WTC11 (cell line): ENCODE measurements around the gene EXOC4. TPM values are rescaled to one million over a fixed set of nuclear protein-coding genes. Genes with fewer than 3 reads are reported as not detected.

Experiments
- ATAC-seq: fragments of 200-7000 bp; cut with Tn5 transposase; 2 replicates; pipeline ENCODE4 v1.10.0; 2021; ENCODE audit warnings: mild to moderate bottlenecking, moderate library complexity
- CTCF ChIA-PET: fragments of 300-600 bp; sonication (Branson Sonifier 250); formaldehyde crosslinking; loops from one replicate; lab custom pipeline; 2021; ENCODE audit warnings: antibody characterized with exemption; lab: Charles Lee
- POLR2A ChIA-PET: fragments of 350-600 bp; sonication (Branson Sonifier 250); formaldehyde crosslinking; loops from one replicate; lab custom pipeline; 2021; ENCODE audit warnings: antibody characterized with exemption; lab: Charles Lee
- DNase-seq: peaks from one replicate; pipeline ENCODE4 v3.0.0; 2021; ENCODE audit warnings: low spot score
- H3K27ac Mint-ChIP-seq: 2 replicates; pipeline ENCODE4 v1.8.0; 2021; ENCODE audit warnings: mixed read lengths
- H3K27me3 Mint-ChIP-seq: 2 replicates; pipeline ENCODE4 v1.8.0; 2021; ENCODE audit warnings: low read depth, mild to moderate bottlenecking, moderate library complexity, mixed read lengths
- H3K36me3 Mint-ChIP-seq: 2 replicates; pipeline ENCODE4 v1.8.0; 2021; ENCODE audit warnings: mixed read lengths
- H3K4me1 Mint-ChIP-seq: 2 replicates; pipeline ENCODE4 v1.8.0; 2022; ENCODE audit warnings: mixed read lengths
- H3K4me3 Mint-ChIP-seq: 2 replicates; pipeline ENCODE4 v1.8.0; 2021; ENCODE audit warnings: mild to moderate bottlenecking, moderate library complexity, mixed read lengths
- H3K9me3 Mint-ChIP-seq: 2 replicates; pipeline ENCODE4 v1.8.0; 2021; ENCODE audit warnings: mixed read lengths
- CTCF ChIP-seq: fragments of 200-600 bp; IDR thresholded peaks from 2 replicates; pipeline ENCODE4 v1.8.0; 2022; ENCODE audit warnings: antibody characterized with exemption
- ELF4 ChIP-seq: sonication (generic); formaldehyde crosslinking; IDR thresholded peaks from 2 replicates; pipeline ENCODE4 v1.8.1; 2022; ENCODE audit warnings: low read depth, mild to moderate bottlenecking, moderate library complexity, missing genetic modification reagents
- FOXP1 ChIP-seq: sonication (generic); formaldehyde crosslinking; IDR thresholded peaks from 2 replicates; pipeline ENCODE4 v1.8.0; 2022; ENCODE audit warnings: missing genetic modification reagents, mild to moderate bottlenecking, moderate library complexity, borderline replicate concordance
- FOXP4 ChIP-seq: sonication (generic); formaldehyde crosslinking; IDR thresholded peaks from 2 replicates; pipeline ENCODE4 v1.8.0; 2022; ENCODE audit warnings: mild to moderate bottlenecking, missing genetic modification reagents
- IRF1 ChIP-seq: sonication (generic); formaldehyde crosslinking; IDR thresholded peaks from 2 replicates; pipeline ENCODE4 v1.8.0; 2023; ENCODE audit warnings: missing genetic modification reagents
- IRF2 ChIP-seq: sonication (generic); formaldehyde crosslinking; IDR thresholded peaks from 2 replicates; pipeline ENCODE4 v1.8.0; 2022; ENCODE audit warnings: low read depth, missing genetic modification reagents, borderline replicate concordance
- KAT7 ChIP-seq: sonication (generic); formaldehyde crosslinking; IDR thresholded peaks from 2 replicates; pipeline ENCODE4 v1.8.1; 2023; ENCODE audit warnings: missing genetic modification reagents, mild to moderate bottlenecking, borderline replicate concordance
- MYBL2 ChIP-seq: sonication (generic); formaldehyde crosslinking; IDR thresholded peaks from 2 replicates; pipeline ENCODE4 v1.8.1; 2023; ENCODE audit warnings: mild to moderate bottlenecking, moderate library complexity, missing genetic modification reagents
- NR2C2 ChIP-seq: sonication (generic); formaldehyde crosslinking; IDR thresholded peaks from 2 replicates; pipeline ENCODE4 v1.8.0; 2022; ENCODE audit warnings: mild to moderate bottlenecking, missing genetic modification reagents
- RORB ChIP-seq: fragments of 250-450 bp; sonication (Bioruptor Pico); IDR thresholded peaks from 2 replicates; pipeline ENCODE4 v1.9.0; 2021; ENCODE audit warnings: mild to moderate bottlenecking
- SOX15 ChIP-seq: fragments of 250-450 bp; sonication (Bioruptor Pico); IDR thresholded peaks from 2 replicates; pipeline ENCODE4 v1.9.0; 2021; ENCODE audit warnings: mild to moderate bottlenecking
- SP1 ChIP-seq: sonication (generic); formaldehyde crosslinking; conservative IDR thresholded peaks from 2 replicates; pipeline ENCODE4 v1.8.1; 2022; ENCODE audit warnings: missing genetic modification reagents
- TEAD1 ChIP-seq: sonication (generic); formaldehyde crosslinking; IDR thresholded peaks from 2 replicates; pipeline ENCODE4 v1.8.0; 2022; ENCODE audit warnings: mild to moderate bottlenecking, missing genetic modification reagents
- ZNF416 ChIP-seq: fragments of 250-450 bp; sonication (Bioruptor Pico); IDR thresholded peaks from 2 replicates; pipeline ENCODE4 v1.9.0; 2021; ENCODE audit warnings: mild to moderate bottlenecking, inconsistent platforms
- ZNF423 ChIP-seq: fragments of 250-450 bp; sonication (Bioruptor Pico); IDR thresholded peaks from 2 replicates; pipeline ENCODE4 v2.1.2; 2022; ENCODE audit warnings: mild to moderate bottlenecking, moderate library complexity
- ZNF671 ChIP-seq: fragments of 250-450 bp; sonication (Bioruptor Pico); IDR thresholded peaks from 2 replicates; pipeline ENCODE4 v1.8.0; 2021; ENCODE audit warnings: mild to moderate bottlenecking
- total RNA-seq: library from RNA; stranded (reverse); gene quantifications from 3 replicates; pipeline ENCODE4 v1.2.3, GENCODE V29; 2021
- TF ChIP-seq, protein P1 (sequence below): sonication (generic); formaldehyde crosslinking; IDR thresholded peaks from 2 replicates; pipeline ENCODE4 v1.8.0; 2023; ENCODE audit warnings: missing genetic modification reagents, mild to moderate bottlenecking, borderline replicate concordance
- TF ChIP-seq, protein P2 (sequence below): sonication (generic); formaldehyde crosslinking; IDR thresholded peaks from 2 replicates; pipeline ENCODE4 v1.8.1; 2022; ENCODE audit warnings: low read depth, mild to moderate bottlenecking, moderate library complexity, missing genetic modification reagents, borderline replicate concordance
- TF ChIP-seq, protein P3 (sequence below): sonication (generic); formaldehyde crosslinking; IDR thresholded peaks from 2 replicates; pipeline ENCODE4 v1.8.0; 2022; ENCODE audit warnings: mild to moderate bottlenecking, missing genetic modification reagents
- TF ChIP-seq, protein P4 (sequence below): sonication (generic); formaldehyde crosslinking; conservative IDR thresholded peaks from 2 replicates; pipeline ENCODE4 v1.8.1; 2023; ENCODE audit warnings: mild to moderate bottlenecking, low read depth, missing genetic modification reagents, moderate library complexity

The EXOC4 gene
- total RNA-seq, 1 experiment from 2014 or later, result 62.0 TPM

GRCh38 chr7:133863362-133864061 lies 610.6 kb downstream of the EXOC4 start (continued):
- TF ChIP-seq, protein P1, sequence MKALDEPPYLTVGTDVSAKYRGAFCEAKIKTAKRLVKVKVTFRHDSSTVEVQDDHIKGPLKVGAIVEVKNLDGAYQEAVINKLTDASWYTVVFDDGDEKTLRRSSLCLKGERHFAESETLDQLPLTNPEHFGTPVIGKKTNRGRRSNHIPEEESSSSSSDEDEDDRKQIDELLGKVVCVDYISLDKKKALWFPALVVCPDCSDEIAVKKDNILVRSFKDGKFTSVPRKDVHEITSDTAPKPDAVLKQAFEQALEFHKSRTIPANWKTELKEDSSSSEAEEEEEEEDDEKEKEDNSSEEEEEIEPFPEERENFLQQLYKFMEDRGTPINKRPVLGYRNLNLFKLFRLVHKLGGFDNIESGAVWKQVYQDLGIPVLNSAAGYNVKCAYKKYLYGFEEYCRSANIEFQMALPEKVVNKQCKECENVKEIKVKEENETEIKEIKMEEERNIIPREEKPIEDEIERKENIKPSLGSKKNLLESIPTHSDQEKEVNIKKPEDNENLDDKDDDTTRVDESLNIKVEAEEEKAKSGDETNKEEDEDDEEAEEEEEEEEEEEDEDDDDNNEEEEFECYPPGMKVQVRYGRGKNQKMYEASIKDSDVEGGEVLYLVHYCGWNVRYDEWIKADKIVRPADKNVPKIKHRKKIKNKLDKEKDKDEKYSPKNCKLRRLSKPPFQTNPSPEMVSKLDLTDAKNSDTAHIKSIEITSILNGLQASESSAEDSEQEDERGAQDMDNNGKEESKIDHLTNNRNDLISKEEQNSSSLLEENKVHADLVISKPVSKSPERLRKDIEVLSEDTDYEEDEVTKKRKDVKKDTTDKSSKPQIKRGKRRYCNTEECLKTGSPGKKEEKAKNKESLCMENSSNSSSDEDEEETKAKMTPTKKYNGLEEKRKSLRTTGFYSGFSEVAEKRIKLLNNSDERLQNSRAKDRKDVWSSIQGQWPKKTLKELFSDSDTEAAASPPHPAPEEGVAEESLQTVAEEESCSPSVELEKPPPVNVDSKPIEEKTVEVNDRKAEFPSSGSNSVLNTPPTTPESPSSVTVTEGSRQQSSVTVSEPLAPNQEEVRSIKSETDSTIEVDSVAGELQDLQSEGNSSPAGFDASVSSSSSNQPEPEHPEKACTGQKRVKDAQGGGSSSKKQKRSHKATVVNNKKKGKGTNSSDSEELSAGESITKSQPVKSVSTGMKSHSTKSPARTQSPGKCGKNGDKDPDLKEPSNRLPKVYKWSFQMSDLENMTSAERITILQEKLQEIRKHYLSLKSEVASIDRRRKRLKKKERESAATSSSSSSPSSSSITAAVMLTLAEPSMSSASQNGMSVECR (CRISPR knock-in tag), result no peak
- no peak for TF ChIP-seq IRF1 (CRISPR knock-in tag)
- TF ChIP-seq IRF2 (CRISPR knock-in tag), result no peak

DNA sequence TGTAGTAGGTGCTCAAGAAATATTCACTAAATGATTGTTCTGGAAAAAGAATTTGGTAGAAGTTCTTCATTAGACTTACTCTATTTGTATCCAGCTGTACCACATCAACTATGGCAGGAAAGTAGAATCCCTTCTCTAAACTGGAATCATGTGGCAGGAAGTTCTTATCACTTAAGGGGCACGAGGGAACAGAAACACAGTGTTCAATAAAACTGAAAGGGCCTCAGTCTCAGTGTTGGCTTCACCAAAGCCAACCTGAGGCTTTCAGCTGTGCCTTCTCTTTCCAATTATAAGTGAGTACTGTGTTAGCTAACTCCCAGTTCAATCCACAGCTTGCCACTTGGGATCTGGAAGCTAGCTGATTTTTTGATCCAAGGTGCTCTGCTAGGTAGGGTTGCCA lies 616.7 kb downstream of the EXOC4 start:
- Mint-ChIP-seq H3K9me3 (no peaks in the 10 kb centered on the region), H3K27me3 (no peaks in the 10 kb centered on the region), H3K4me3 (no peak overlapping the region), H3K36me3 (no peaks in the 10 kb centered on the region), H3K4me1 (peaks cover 26% of the 10 kb centered on the region), H3K27ac (no peak overlapping the region)
- DNase-seq (no peak), ATAC-seq (no peak)
- ChIA-PET POLR2A (no interaction called here), CTCF (no interaction called here)
- TF ChIP-seq RORB (CRISPR knock-in tag) (no peak), SOX15 (CRISPR knock-in tag) (no peak), TEAD1 (CRISPR knock-in tag) (no peak), FOXP1 (CRISPR knock-in tag) (no peak)

DNA sequence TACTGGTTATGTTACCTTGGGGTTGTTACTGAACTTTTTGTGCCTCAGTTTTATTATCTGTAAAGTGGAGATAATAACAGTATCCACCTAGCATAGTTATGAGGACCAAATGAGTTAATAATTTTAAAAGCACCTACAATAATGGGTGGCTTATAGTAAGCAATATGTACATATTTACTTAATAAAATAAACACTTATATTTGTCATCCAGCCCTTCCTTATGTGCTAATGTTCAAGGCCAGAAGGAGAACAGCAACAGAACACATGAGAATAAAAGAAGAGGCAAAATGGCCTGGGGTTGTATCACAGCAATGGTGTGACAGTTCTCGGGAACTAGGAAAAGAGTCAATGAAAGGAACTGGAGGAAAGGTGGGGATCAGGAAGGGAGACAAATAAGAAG lies 618.9 kb downstream of the EXOC4 start:
- ChIA-PET POLR2A (no interaction called here), CTCF (no interaction called here)
- Mint-ChIP-seq H3K4me3 (no peak overlapping the region), H3K27ac (no peak overlapping the region), H3K9me3 (no peaks in the 10 kb centered on the region), H3K4me1 (peaks cover 25% of the 10 kb centered on the region), H3K36me3 (no peaks in the 10 kb centered on the region), H3K27me3 (no peaks in the 10 kb centered on the region)
- no peak for DNase-seq
- ATAC-seq, result no peak
- TF ChIP-seq CTCF, result no peak
- TF ChIP-seq NR2C2 (CRISPR knock-in tag), result no peak
- TF ChIP-seq, protein P2, sequence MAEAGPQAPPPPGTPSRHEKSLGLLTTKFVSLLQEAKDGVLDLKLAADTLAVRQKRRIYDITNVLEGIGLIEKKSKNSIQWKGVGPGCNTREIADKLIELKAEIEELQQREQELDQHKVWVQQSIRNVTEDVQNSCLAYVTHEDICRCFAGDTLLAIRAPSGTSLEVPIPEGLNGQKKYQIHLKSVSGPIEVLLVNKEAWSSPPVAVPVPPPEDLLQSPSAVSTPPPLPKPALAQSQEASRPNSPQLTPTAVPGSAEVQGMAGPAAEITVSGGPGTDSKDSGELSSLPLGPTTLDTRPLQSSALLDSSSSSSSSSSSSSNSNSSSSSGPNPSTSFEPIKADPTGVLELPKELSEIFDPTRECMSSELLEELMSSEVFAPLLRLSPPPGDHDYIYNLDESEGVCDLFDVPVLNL (CRISPR knock-in tag), result no peak
- no peak for TF ChIP-seq KAT7 (CRISPR knock-in tag)
- TF ChIP-seq, protein P3, sequence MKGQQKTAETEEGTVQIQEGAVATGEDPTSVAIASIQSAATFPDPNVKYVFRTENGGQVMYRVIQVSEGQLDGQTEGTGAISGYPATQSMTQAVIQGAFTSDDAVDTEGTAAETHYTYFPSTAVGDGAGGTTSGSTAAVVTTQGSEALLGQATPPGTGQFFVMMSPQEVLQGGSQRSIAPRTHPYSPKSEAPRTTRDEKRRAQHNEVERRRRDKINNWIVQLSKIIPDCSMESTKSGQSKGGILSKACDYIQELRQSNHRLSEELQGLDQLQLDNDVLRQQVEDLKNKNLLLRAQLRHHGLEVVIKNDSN (CRISPR knock-in tag), result no peak
- no peak for TF ChIP-seq SOX15 (CRISPR knock-in tag)
- TF ChIP-seq ELF4 (CRISPR knock-in tag), result no peak
- TF ChIP-seq ZNF416 (CRISPR knock-in tag), result no peak
- TF ChIP-seq, protein P4, sequence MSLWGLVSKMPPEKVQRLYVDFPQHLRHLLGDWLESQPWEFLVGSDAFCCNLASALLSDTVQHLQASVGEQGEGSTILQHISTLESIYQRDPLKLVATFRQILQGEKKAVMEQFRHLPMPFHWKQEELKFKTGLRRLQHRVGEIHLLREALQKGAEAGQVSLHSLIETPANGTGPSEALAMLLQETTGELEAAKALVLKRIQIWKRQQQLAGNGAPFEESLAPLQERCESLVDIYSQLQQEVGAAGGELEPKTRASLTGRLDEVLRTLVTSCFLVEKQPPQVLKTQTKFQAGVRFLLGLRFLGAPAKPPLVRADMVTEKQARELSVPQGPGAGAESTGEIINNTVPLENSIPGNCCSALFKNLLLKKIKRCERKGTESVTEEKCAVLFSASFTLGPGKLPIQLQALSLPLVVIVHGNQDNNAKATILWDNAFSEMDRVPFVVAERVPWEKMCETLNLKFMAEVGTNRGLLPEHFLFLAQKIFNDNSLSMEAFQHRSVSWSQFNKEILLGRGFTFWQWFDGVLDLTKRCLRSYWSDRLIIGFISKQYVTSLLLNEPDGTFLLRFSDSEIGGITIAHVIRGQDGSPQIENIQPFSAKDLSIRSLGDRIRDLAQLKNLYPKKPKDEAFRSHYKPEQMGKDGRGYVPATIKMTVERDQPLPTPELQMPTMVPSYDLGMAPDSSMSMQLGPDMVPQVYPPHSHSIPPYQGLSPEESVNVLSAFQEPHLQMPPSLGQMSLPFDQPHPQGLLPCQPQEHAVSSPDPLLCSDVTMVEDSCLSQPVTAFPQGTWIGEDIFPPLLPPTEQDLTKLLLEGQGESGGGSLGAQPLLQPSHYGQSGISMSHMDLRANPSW (CRISPR knock-in tag), result no peak
- TF ChIP-seq FOXP4 (CRISPR knock-in tag), result no peak
- TF ChIP-seq SP1 (CRISPR knock-in tag), result no peak
- TF ChIP-seq MYBL2 (CRISPR knock-in tag), result no peak
- TF ChIP-seq ZNF671 (CRISPR knock-in tag), result no peak
- TF ChIP-seq ZNF423 (CRISPR knock-in tag), result no peak
